Bone marrow (tissue), 2 donors: Measurements from ENCODE around the gene ADAM12.

Source experiments
- DNase-seq, 2 donors: peaks; one replicate each; lab custom pipeline; 2025; lab: John Stamatoyannopoulos, UW

Gene ADAM12, protein sequence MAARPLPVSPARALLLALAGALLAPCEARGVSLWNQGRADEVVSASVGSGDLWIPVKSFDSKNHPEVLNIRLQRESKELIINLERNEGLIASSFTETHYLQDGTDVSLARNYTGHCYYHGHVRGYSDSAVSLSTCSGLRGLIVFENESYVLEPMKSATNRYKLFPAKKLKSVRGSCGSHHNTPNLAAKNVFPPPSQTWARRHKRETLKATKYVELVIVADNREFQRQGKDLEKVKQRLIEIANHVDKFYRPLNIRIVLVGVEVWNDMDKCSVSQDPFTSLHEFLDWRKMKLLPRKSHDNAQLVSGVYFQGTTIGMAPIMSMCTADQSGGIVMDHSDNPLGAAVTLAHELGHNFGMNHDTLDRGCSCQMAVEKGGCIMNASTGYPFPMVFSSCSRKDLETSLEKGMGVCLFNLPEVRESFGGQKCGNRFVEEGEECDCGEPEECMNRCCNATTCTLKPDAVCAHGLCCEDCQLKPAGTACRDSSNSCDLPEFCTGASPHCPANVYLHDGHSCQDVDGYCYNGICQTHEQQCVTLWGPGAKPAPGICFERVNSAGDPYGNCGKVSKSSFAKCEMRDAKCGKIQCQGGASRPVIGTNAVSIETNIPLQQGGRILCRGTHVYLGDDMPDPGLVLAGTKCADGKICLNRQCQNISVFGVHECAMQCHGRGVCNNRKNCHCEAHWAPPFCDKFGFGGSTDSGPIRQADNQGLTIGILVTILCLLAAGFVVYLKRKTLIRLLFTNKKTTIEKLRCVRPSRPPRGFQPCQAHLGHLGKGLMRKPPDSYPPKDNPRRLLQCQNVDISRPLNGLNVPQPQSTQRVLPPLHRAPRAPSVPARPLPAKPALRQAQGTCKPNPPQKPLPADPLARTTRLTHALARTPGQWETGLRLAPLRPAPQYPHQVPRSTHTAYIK

DNA sequence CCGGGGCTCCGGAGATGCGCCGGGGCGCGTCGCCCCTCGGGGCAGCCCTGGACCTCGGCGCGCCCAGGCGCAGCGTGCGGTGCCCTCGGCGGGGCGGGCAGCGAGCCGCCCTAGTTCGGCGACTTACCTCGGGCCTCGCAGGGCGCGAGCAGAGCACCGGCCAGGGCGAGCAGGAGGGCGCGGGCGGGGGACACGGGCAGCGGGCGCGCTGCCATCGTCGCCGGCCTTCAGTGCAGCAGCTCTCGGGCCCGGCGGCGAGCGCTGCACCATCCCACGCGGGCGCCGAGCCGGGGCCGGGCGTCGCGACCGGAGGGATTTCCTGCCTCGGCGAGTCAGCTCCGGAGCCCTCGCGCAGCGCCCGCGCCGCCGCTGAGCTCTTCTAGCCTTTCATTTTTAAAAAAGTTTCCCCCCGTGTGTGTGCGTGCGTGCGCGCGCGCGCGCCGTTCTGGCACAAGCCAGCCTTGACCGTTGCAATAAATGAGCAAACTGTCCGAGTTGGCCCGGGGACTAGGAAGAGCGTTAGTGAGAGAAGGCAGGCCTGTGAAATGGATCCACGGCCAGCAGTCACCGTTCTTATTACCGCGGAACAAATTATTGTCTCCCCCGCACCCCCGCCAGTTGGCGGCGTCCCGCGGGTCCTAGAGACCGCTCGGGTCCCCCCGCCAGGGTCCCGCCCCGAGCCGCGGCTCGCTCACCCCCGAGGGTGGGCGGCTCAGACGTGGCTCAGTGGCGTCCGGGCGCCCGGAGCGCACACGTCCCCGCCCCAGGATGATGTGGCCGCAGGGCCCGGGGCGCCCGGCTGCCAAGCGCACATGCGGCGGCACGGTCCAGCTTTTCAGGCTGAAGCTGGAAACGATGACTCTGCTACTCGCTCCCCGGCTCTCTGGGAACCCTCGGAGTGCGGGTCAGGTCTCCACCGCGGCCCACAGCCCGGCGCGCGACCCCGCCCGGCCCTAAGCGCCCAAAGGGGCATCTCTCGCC, at the start of gene ADAM12:
Gene ADAM12, minus strand, starts transcription at position 547 of the 981 bp plus-strand sequence. Its CDS starts 332 bp downstream, at position 215.
- DNase-seq, result no peak

DNA sequence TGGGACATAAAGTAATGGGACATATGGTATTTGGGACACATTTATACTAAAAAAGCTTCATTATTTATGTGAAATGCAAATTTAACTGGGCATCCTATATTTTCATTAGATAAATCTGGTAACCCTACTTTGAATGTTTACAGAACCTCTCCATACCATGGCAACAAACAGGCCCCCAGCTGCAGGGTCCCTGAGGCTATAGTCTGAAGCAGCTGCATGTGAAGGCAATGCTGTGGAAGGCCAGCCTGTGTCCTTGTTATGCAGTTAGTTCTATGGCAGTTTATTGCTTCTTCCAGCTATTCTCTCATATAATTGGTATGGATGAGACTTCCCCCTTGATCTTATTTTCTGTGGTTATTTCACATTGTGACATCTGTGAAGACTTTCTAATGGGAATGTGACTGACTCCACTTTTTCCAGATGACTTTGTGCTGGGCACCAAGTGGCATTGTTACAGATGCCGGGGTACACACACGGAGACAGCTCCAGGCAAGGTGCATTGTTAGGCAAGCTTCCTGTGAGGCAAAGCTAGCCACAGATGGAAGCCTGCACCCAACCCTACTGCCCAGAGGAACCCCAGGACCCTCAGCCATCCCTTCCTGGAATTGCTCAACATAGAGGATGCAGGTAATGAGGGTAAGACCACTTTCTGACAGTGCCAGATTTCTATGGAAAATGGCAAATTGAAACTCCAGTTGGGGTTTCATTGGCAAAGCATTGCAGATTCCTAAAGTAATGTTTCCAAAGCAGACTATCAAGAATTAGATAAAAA, 49.5 kb upstream of the ADAM12 start:
- DNase-seq, result no peak

DNA sequence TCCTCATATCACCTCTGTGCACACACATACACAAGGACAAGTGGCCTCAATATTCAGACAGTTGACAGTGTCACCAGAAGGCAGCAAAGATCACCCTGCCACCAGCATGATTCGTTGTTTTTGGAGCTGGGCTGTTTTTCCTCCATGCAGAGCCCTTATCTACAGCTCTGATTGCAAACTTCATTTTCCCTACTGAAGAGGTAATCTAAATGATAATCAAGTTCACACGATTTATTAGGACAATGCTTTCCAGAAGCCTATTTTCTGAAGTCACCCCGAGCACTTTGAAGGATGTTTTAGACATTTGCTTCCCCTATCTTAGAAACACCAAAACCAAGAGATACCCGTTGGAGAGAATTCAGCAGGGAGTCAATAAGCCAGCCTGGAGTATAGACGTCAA, 46.0 kb upstream of the ADAM12 start:
- DNase-seq, result no peak

DNA sequence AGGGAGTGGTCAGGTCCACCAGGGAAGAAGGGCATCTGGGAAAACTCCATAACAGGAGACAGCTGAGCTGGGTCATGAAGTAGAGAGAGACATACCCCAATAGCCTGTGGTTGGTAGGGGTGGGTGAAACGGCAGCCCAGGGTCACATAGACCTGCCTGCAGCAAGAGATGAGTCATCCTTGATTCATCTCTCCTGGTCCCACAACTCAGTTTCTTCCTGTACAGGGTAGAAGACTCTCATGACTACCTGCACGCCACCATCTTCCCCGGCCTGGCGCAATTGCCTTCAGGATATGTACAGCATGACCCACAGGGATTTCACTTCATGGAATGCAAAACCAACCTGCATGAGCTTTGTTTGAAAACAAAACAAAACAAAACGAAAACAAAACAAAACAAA, 45.1 kb upstream of the ADAM12 start:
- no peak for DNase-seq

DNA sequence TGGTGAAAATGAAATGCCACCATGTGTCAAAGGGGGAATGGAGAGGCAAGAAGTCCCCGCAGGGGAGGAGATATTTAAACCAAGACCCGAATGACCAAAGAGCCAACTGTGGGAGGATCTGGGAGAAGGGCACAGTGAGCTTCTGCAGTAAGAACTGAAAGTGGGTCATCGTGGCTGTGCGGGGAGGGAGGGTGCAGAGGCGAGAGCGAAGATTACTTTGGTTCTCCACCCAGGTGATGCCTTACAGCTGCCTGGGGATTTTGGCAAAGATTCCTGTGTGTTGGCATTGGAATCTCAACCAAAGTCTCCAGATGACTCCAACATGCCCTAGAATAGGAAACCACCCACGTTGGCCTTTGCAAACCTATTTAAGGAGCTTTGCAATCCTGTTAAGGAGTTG, 44.2 kb upstream of the ADAM12 start:
- DNase-seq, result no peak

DNA sequence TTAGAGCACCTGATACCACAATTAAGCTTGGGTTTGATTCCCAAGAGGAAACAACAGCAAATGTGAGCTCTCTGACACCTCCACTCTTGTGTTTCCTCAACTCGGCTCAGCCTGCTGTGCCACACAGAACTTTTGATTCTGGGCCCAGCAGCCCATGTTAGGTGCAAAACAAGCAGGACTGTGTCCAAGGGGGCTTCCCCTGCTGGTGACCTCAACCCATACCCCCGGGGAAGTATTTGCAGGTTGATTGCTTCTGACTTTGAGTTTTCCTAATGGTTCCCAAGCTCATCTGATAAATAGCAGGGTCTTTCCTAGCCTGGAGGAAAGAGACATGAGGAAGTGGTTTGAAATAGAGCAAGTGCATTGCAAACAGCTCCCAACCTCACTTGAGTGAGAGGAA, 43.5 kb upstream of the ADAM12 start:
- DNase-seq, result no peak

DNA sequence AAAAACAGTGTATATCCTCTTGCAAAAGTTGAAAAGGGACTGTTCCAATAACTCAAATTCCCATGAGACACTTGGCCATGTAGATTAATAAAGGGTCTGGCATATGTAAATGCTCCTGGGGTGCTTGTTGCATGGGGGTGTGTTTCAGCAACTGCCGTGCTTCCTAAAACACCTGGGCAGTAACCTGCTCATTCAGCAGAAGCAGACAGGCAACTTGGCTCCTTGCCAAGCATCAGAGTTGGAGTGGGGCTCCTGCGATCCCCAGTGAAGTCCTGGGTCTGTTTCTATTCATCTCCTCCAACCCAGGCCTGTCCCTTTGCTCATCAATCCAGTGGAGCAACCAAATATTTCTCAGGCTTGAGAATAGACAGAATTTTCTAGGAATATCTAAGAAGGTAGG, 42.2 kb upstream of the ADAM12 start:
- DNase-seq, result no peak

DNA sequence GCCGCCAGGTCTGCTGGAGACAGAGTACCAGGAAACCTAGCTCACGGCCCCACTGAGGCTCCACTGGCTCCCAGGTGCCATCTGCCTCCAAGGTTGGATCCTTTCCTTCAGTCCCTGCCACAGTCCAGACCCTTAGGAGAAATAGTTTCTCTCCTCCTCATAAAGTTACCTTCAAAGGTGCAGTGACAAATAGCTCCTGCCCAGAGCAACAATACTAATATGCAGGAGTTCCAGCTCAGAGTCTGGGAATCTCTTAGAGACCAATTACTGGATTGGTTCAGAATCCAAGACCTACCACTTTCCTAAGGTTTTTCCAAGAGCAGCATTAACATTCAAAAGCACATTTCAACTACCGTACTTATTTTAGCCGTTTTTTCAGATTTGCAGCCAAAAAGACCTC, 41.0 kb upstream of the ADAM12 start:
- no peak for DNase-seq

DNA sequence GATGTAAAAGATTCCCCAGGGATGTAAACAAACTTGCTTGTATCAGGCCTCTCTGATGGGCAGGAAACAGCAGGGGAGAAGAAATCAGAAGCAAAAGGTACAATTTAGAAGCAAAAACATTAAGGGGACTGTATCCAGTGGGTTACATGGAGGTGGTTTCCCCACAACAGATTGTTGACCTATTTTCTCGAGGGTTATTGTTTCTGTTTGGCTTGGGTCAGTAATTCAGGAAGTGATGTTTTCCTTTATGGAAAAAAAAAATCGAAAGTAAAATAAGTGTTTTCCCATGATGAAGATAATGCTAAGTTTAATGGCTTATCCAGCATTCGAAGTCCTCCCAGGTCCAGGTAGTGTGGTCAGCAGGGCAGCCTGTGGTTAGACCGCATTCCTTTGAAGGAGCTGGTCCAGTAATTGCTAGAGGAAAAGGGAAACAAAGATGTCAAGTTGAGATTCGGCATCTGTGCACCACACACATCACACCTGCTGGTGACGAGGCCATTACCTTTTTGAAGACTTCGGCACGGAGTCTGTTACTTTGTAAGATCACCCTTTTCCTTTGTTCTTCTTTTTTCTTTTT, 37.3 kb upstream of the ADAM12 start:
- DNase-seq, result no peak

DNA sequence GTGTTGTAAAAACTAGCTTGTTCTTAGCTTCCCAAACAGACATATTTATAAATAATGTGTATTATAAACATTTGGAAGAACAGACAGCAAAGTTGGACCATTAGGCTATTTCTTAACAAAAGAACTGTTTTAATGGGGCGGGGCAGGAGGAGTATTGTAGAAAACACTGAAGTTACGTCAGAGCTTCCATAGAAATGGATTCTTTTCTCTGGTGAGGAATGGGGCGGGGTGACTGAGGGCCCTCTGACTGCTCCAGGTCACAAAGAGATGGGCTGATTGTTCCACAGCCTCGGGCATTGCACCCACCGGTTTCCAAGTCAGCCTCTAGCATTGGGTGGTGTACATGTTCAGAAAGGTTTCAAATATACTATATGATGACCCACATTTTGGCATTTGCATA, 36.8 kb upstream of the ADAM12 start:
- no peak for DNase-seq

DNA sequence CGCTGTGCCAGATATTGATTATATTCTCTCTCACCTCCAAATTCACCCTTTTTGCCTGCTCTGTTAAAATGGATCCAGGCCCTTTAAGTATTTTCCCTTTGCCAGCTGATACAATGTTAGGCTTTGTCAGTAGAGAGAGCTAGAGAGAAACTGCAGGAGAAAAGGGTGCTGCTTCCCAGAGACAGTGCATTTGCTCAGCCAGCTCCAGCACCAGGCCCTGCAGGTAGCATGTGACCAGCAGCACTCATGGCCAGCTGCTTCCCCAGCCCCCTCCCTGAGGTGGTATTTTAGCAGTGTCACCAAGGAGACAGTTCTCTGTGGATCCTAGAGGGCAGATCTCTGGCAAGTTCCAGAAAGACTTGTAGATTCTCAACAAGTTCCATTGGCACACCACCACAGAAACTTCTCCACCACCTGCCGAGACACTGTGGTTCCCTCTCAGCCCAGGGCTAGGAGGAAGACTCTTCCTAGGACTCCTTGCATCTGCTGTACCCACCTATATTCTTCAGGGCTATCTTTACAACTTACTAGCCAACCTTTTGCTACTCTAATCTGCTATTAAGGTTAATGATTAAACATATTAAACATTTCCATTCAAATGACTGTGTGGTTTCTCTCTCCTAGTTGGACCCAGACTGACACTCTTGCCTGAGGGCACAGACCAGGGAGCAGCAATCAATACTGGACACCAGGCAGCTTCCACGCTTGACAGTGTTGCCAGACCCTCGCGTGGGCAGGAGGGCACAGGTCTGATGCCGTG, 35.6 kb upstream of the ADAM12 start:
- no peak for DNase-seq

DNA sequence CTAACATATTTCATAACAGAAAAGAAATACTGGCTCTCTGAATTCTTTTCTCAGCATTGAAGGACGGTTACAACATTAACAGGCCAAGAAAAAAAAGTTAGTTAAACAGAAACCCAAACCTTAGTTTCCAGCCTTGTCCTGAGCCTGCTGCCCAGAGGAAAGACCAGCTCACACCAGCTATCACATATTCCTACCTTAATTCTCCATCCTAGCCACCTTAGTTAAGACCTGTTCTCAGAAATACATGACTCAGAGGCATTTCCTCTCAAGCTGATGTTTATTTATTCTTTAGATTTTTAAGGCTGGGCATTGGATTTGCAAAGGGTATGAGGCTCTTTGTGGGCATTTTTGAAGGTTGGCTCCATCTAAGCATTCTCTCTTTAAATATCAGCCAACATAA, 34.3 kb upstream of the ADAM12 start:
- DNase-seq, result no peak

DNA sequence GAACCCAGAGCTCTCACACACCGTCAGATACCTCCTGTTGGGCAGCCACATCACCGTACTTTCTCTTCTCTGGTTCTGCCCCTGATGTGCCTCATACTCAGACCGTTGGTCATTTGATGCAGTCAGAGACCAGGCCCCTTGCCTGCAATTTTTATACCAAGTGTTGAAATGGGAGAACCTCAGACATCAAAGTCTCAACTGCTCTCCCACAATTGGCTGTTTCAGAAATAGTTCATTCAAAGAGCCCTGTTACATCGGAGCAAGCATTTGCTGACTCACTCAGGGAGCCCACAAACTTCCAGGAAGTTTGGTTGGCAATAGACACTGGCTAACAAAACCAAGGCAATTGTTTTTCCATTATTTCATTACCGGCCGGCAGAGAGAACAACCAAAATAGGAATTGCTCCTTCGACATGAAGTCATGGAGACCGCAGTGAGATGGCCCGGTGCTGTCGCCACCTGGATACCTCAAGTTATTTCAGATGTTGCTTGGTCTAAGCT, 33.5 kb upstream of the ADAM12 start:
- no peak for DNase-seq

DNA sequence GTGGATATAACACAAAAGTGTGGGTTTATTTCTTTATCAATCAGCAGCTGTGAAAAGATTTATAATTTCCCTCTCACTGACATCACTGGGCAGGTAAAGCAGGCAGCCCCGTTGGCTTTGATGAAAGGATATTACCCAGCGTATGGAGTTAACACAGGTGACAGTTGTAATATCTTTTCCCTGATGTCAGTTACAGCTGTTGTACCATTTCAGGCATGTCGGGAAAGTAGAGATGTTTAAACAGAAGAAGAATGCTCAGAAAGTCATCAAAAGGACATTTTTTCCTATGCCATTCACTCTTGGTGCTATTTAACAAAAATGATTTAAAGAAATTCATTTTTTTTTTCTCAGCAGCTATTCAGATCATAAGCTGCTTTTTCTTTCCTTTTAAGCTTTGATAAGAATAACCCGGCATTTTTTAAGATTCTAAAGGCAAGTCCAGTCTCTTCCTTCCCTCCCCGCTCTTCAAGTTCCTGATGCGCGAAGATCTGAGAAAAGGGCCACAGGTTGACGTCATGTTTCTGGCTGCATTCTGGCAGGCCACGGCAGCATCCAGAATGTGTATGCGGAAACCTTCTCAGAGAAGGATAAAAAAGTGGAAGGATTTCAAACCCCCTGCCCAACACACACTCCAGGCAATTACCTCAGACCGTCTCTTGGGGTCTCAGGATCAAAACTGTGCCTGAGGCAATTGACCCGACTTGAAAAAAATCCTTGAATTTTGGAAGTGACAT, 32.5 kb upstream of the ADAM12 start:
- no peak for DNase-seq

DNA sequence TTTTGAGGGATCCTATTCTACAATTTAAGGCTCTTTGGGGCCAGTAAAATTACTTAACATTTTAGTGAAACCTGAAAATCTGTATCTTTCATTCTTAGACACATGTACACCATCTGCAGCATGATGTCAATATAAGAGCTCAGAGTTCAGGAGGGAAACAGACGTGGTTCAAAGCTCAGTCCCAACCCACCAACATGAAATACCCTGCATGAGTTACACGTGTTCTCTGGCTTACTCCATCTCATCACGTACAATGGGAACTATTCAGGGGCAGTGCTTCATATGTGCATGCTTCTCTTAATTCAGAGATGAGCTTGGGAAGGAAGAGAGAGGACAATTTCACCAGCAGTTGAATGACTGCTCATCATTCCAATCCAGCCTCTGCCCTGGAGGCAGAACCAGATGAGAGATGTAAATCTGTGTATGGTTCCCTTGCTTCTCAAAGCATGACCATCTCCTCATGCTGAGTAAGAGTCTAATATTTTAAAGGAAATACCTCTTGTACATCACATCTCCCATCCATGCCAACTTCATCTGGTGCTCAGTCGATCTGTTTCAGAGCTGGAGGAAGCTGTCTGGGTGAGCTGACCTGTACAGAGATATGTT, 29.0 kb upstream of the ADAM12 start:
- no peak for DNase-seq

DNA sequence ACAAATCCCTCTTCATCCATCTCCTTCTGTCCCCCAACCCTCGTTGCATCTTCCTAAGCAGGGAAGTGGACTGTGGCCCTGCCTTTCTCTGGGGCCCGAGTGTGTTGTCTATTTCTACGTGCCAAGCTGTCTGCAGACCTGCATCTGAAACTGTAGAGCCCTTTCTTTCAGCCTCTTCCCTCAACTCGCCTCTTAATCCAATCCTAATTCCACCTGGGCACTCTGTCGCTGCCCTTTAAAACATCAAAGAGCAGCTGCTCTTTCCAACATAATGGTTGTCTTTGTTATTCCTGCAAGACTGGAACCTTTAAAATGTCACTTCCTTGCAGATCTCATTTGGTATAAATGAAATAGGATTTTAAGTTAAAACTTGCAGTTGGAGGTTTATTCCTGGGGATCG, 21.5 kb upstream of the ADAM12 start:
- DNase-seq, result no peak

DNA sequence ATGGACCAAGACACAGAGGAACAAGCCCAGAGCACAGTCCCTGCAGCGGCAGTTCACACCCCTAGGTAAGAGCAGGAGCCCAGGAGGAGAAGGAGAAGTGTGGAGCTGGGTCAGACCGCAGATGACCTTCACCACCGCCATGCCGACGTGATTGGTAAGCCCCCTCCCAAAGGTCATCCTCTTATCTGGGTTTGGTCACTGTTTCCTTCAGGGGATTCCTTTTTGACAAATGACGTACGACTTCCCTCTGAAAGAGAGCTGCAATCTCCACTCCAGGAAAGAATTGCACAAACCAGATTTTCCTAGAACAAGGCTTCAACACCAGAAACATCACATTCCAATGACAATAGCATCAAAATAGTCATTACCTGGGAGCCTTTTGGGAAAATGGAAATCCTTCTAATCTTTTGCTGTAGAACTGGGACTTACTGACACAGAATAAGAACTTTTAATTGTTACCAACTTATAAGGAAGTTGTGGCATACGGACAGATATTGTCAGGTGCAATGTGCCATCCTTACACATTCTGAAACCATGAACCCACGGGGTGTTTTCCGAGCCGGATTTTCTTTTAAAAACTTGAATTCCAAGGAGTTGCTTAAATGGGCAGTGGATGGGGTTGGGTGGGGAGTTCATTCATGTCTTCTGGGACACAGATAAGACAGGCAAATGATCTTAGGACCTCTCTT, 20.8 kb upstream of the ADAM12 start:
- DNase-seq, result no peak

DNA sequence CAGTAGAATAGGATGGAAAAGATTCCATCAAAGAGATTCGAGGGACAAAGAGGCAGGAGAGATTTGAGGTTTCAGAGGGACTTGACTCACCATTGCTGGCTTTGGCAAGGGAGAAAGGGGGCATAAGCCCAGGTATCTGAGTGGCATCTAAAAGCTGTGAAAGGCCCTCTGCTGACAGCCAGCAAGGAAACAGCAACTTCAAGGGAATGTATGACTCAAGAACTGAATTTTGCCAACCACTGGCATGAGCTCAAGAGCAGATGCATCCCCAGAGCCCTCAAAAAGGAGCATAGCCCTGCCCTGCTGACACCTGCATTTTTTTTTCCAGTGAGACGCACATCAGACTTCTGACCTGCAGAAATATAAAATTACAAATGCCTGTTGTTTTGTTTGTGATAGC, 19.6 kb upstream of the ADAM12 start:
- no peak for DNase-seq
